Measurements from ENCODE around the gene RHOD. TPM values are rescaled to one million over a fixed set of nuclear protein-coding genes. Genes with fewer than 3 reads are reported as not detected.
A peak's percentile ranks its signal among the peaks of the same experiment; 100 is the strongest.

The RHOD gene
- total and polyA plus RNA-seq, 3 experiments from 2014 or later = 1.1 to 1.9 (median 1.7) TPM

DNA sequence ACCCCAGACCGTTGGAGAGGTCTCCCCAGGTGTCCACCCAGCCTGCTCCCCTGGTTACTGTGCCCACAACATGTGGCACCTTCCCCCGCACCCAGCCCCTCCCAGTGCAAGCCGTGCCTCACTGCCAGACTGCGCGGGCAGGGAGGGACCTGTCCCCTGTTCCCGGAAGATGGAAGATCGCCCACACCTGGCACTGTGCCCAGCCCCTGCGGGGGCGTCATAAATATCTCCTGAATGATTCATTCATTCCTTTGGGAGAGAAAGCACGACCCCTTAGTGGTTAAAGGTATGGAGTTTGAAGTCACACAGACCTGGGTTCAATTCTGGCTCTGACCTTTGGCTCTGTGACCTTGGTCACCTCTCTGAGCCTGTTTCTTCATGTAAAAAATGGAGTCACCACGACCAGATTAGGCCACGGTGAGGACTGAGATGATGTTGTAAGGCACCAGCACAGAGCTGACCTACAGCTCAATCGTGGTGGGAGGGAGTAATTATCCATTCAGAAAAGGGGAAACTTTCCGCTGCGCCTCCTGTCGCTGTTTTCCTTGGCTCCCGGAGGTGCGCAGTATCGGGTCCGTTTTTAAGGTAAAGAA is 34.2 kb upstream of the RHOD start:
- no peak for DNase-seq
- Histone ChIP-seq H3K27ac (ENCODE audit: low read depth, low read length) (no peak overlapping the region), H3K4me3 (ENCODE audit: low read length) (no peak overlapping the region), H3K9me3 (ENCODE audit: low read length) (no peaks in the 10 kb centered on the region), H3K36me3 (ENCODE audit: insufficient read depth, low read length) (no peaks in the 10 kb centered on the region), H3K27me3 (ENCODE audit: insufficient read depth, low read length, poor library complexity, severe bottlenecking) (peaks cover 18% of the 10 kb centered on the region), H3K4me1 (ENCODE audit: insufficient read depth, low read length) (peaks cover 31% of the 10 kb centered on the region)
- ChIA-PET CTCF (no interaction called here), POLR2A (no interaction called here)
- Mint-ChIP-seq H3K4me1 (peaks cover 27 to 37% (median 30%) of the 10 kb centered on the region in 3 donors), H3K4me3 (peak overlapping the region in 6 of 7 donors; percentile 69 to 82 (median 75)), H3K9me3 (no peaks in the 10 kb centered on the region), H3K36me3 (no peaks in the 10 kb centered on the region), H3K27ac (peak overlapping the region in 2 of 8 donors; percentile 23 to 71), H3K27me3 (peaks cover 30 to 35% of the 10 kb centered on the region in 2 donors)

DNA sequence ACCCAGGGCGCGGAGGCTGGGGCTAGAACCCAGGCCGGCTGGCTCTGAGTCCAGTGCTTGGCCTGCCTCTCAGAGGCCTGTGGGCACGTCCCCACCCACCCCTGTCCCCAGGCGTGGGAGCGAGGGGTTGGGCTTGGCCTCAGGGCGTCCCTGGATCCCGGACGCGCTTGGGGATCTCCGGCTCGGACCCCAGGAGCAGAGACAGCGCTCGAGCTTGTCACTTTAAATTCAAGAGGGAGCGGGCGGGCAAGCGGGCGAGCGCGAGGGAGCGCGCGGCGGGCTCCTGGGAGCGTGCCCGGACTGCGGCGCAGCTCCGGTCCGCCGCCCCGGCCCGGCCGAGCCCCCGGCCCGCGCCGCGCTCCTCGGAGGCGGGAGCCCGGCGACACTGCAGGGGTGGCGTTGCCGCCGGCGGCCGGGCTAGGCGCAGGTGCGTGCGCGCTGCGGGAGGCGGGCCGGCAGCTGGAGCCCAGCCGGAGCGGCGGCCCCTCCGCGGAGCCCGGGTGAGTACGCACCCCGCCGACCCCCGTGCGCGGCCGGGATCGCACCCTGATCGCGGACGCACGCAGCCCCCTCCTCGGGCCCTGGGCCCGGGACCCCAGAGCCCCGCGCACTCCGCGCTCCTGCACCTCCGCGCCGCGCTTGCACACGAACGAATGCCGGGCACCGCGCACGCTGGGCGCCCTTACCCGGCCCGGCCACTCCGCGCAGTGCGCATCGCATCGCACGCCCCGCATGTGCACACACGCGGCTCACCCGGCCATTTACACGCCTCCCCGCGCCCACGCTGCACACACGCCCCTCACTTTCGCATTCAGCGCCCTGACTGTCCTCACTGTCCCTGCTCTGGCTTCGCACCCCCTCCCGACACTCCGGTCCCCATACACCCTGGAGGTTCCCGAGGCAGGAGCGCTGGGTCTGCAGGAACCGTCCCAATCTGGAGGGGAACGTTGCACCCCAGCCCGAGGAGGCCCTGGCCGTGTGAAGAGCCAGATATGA is 33.4 kb upstream of the RHOD start, which contains the start of gene SYT12:
Gene SYT12 (plus strand): TSS at position 174 of the 996 bp plus-strand sequence. CDS start 7,011 bp downstream, outside the sequence.
- peak within 1 kb of the TSS in 2 of 8 donors; percentile 23 to 71 for H3K27ac Mint-ChIP-seq
- H3K4me1 Mint-ChIP-seq = peaks cover 27 to 37% (median 30%) of the 10 kb centered on the region in 3 donors
- no peaks in the 10 kb centered on the region for H3K36me3 Mint-ChIP-seq
- peak within 1 kb of the TSS in 6 of 7 donors; percentile 69 to 91 (median 78) for H3K4me3 Mint-ChIP-seq
- Histone ChIP-seq H3K36me3 (ENCODE audit: insufficient read depth, low read length) (no peaks in the 10 kb centered on the region), H3K9me3 (ENCODE audit: low read length) (no peaks in the 10 kb centered on the region), H3K27ac (ENCODE audit: low read depth, low read length) (no peak within 1 kb of the TSS), H3K27me3 (ENCODE audit: insufficient read depth, low read length, poor library complexity, severe bottlenecking) (peaks cover 18% of the 10 kb centered on the region), H3K4me3 (ENCODE audit: low read length) (peak within 1 kb of the TSS; percentile 11), H3K4me1 (ENCODE audit: insufficient read depth, low read length) (peaks cover 31% of the 10 kb centered on the region)
- DNase-seq = peak in 1 of 5 donors; percentile 12
- H3K27me3 Mint-ChIP-seq = peaks cover 30 to 35% of the 10 kb centered on the region in 2 donors
- ChIA-PET CTCF (no interaction called here), POLR2A (no interaction called here)
- H3K9me3 Mint-ChIP-seq = no peaks in the 10 kb centered on the region

DNA sequence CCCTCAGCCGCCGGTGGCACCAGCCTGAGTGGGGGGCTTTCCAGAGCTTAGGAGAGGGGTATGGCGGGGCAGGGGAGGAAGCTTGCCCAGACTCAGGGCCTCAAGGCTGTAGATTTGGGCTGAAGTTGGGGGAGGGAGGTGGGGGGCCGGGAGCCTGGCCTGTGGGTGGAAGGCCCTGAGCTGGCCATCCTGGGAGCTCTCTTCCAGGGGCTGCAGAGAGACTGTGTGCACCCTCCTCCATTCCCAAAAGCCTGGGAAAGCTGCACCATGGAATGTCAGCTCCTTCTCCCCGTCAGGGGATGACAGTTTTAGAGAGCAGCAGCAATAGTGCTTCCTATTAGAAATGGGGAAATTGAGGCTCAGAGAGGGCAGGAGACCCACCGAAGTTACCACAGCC is 32.7 kb upstream of the RHOD start:
- peaks cover 18% of the 10 kb centered on the region for H3K27me3 ChIP-seq (ENCODE audit: insufficient read depth, low read length, poor library complexity, severe bottlenecking)
- no peaks in the 10 kb centered on the region for H3K9me3 Mint-ChIP-seq
- H3K27ac ChIP-seq (ENCODE audit: low read depth, low read length) = no peak overlapping the region
- H3K27me3 Mint-ChIP-seq = peaks cover 27 to 35% of the 10 kb centered on the region in 2 donors
- peaks cover 27 to 37% (median 30%) of the 10 kb centered on the region in 3 donors for H3K4me1 Mint-ChIP-seq
- H3K9me3 ChIP-seq (ENCODE audit: low read length) = no peaks in the 10 kb centered on the region
- ChIA-PET POLR2A (no interaction called here), CTCF (no interaction called here)
- H3K36me3 ChIP-seq (ENCODE audit: insufficient read depth, low read length) = no peaks in the 10 kb centered on the region
- H3K36me3 Mint-ChIP-seq = no peaks in the 10 kb centered on the region
- peak overlapping the region in 1 of 8 donors; percentile 48 for H3K27ac Mint-ChIP-seq
- H3K4me3 Mint-ChIP-seq = peak overlapping the region in 6 of 7 donors; percentile 68 to 91 (median 78)
- peaks cover 31% of the 10 kb centered on the region for H3K4me1 ChIP-seq (ENCODE audit: insufficient read depth, low read length)
- no peak for DNase-seq
- H3K4me3 ChIP-seq (ENCODE audit: low read length) = peak overlapping the region; percentile 11

DNA sequence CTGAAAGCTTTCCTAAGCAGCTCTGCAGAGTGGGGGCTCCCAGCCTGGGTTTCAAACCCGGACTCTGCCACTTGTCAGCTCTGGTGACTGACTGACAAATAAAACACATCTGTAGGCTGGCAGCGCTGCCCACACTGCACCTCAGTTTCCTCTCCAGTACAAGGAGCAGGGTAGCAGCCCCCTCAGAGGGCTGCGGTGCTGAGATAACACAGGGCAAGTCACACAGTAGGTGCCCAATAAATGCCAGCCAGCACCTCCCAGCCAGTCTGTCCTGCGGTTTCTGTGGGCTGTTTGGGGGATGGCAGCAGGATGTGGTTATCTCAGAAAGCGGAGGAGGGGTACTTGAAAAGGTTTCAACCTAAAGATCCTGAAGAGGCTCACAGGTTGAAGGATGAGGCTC is 32.2 kb upstream of the RHOD start:
- peak overlapping the region; percentile 47 to 81 (median 77) for H3K4me3 Mint-ChIP-seq
- POLR2A ChIA-PET = no interaction called here
- H3K27ac ChIP-seq (ENCODE audit: low read depth, low read length) = no peak overlapping the region
- peaks cover 31% of the 10 kb centered on the region for H3K4me1 ChIP-seq (ENCODE audit: insufficient read depth, low read length)
- H3K27me3 Mint-ChIP-seq = peaks cover 29 to 35% of the 10 kb centered on the region in 2 donors
- H3K4me3 ChIP-seq (ENCODE audit: low read length) = peak overlapping the region; percentile 11
- no peaks in the 10 kb centered on the region for H3K36me3 Mint-ChIP-seq
- peaks cover 18% of the 10 kb centered on the region for H3K27me3 ChIP-seq (ENCODE audit: insufficient read depth, low read length, poor library complexity, severe bottlenecking)
- no peaks in the 10 kb centered on the region for H3K9me3 ChIP-seq (ENCODE audit: low read length)
- H3K9me3 Mint-ChIP-seq = no peaks in the 10 kb centered on the region
- CTCF ChIA-PET = no interaction called here
- no peaks in the 10 kb centered on the region for H3K36me3 ChIP-seq (ENCODE audit: insufficient read depth, low read length)
- DNase-seq = peak in 4 of 5 donors; percentile 45 to 64 (median 60)
- peaks cover 27 to 37% (median 30%) of the 10 kb centered on the region in 3 donors for H3K4me1 Mint-ChIP-seq
- H3K27ac Mint-ChIP-seq = peak overlapping the region in 3 of 8 donors; percentile 28 to 47 (median 43)

DNA sequence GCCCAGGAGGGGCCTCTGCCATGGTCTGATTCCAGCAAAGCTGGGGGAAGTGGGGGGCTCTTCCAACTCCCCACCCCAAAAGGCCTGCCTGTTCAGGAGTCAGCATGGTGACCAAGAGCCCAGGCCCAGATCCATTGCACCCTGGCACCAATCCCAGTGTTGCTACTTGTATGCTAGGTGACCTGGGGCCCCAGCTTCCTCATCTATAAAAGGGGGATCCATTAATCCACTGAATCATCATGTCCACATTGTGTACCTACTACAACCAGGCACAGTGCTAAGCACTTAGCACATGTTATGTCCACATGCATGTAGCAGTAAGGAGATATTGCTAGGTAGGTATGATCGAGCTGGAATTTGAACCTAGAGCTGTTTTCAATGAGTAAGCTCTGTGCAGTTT is 31.7 kb upstream of the RHOD start:
- CTCF ChIA-PET = no interaction called here
- peak overlapping the region in 2 of 8 donors; percentile 4 to 71 for H3K27ac Mint-ChIP-seq

DNA sequence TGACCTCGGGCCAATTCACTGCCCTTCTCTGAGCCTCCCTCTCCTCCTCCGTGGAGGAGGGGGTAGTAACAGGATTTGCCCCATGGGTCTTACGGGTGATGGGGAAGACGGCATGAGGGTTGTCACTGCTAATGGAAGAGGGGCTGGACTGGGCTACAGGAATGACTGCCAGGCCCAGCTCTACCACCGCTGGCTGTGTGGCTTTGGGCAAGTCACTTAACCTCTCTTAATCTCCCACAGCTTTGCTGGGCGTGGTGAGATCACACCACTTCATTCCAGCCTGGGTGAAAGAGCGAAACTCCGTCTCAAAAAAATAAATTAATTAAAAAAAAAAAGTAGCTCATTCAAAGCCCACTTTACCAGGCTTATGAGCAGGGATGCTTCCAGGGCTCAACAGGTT is 30.9 kb upstream of the RHOD start:
- H3K9me3 ChIP-seq (ENCODE audit: low read length) = no peaks in the 10 kb centered on the region
- CTCF ChIA-PET = no interaction called here
- POLR2A ChIA-PET = no interaction called here

More for the DNA sequence above, 31.7 kb upstream of the RHOD start:
- Mint-ChIP-seq H3K4me1 (peaks cover 27 to 37% (median 30%) of the 10 kb centered on the region in 3 donors), H3K9me3 (no peaks in the 10 kb centered on the region), H3K4me3 (peak overlapping the region in 5 of 7 donors; percentile 32 to 77 (median 58)), H3K27me3 (peaks cover 29 to 35% of the 10 kb centered on the region in 2 donors), H3K36me3 (no peaks in the 10 kb centered on the region)
- Histone ChIP-seq H3K4me1 (ENCODE audit: insufficient read depth, low read length) (peaks cover 31% of the 10 kb centered on the region), H3K27me3 (ENCODE audit: insufficient read depth, low read length, poor library complexity, severe bottlenecking) (peaks cover 18% of the 10 kb centered on the region), H3K4me3 (ENCODE audit: low read length) (peak overlapping the region; percentile 11), H3K36me3 (ENCODE audit: insufficient read depth, low read length) (no peaks in the 10 kb centered on the region), H3K27ac (ENCODE audit: low read depth, low read length) (no peak overlapping the region), H3K9me3 (ENCODE audit: low read length) (no peaks in the 10 kb centered on the region)
- POLR2A ChIA-PET = no interaction called here
- DNase-seq = no peak

DNA sequence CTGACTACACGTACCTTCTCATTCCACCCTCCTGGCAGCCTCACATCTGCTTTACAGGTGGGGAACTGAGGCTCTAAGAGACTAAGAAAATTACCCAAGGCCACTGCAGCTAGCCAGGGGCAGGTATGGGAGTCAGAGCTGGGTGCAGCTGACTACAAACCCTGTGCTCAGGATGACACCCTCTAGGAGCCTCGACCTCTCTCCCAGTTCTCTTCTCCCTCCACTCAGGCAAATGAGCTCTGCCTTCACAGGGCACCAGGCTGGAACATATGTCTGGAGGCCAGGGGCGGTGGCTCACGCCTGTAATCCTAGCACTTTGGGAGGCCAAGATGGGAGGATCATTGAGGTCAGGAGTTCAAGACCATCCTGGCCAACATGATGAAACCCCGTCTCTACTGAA is 29.7 kb upstream of the RHOD start:
- Histone ChIP-seq H3K36me3 (ENCODE audit: insufficient read depth, low read length) (no peaks in the 10 kb centered on the region), H3K4me1 (ENCODE audit: insufficient read depth, low read length) (peaks cover 31% of the 10 kb centered on the region), H3K27me3 (ENCODE audit: insufficient read depth, low read length, poor library complexity, severe bottlenecking) (peaks cover 17% of the 10 kb centered on the region), H3K27ac (ENCODE audit: low read depth, low read length) (no peak overlapping the region), H3K4me3 (ENCODE audit: low read length) (no peak overlapping the region), H3K9me3 (ENCODE audit: low read length) (no peaks in the 10 kb centered on the region)
- H3K27me3 Mint-ChIP-seq = peaks cover 18 to 34% of the 10 kb centered on the region in 2 donors
- no peak overlapping the region for H3K27ac Mint-ChIP-seq
- peak overlapping the region in 1 of 7 donors; percentile 13 for H3K4me3 Mint-ChIP-seq
- H3K36me3 Mint-ChIP-seq = no peaks in the 10 kb centered on the region
- peaks cover 26 to 33% (median 30%) of the 10 kb centered on the region in 3 donors for H3K4me1 Mint-ChIP-seq
- POLR2A ChIA-PET = no interaction called here
- no peaks in the 10 kb centered on the region for H3K9me3 Mint-ChIP-seq
- CTCF ChIA-PET = interaction anchor here (0.7 to 0.9 kb wide), 2 partner anchors 51 to 351 kb away, joined by 3 read pairs; no protein-coding TSS in a partner anchor
- no peak for DNase-seq

More for the DNA sequence above, 30.9 kb upstream of the RHOD start:
- Histone ChIP-seq H3K27ac (ENCODE audit: low read depth, low read length) (no peak overlapping the region), H3K36me3 (ENCODE audit: insufficient read depth, low read length) (no peaks in the 10 kb centered on the region), H3K4me3 (ENCODE audit: low read length) (no peak overlapping the region), H3K27me3 (ENCODE audit: insufficient read depth, low read length, poor library complexity, severe bottlenecking) (peaks cover 18% of the 10 kb centered on the region), H3K4me1 (ENCODE audit: insufficient read depth, low read length) (peaks cover 31% of the 10 kb centered on the region)
- no peak for DNase-seq
- Mint-ChIP-seq H3K4me1 (peaks cover 27 to 37% (median 30%) of the 10 kb centered on the region in 3 donors), H3K9me3 (no peaks in the 10 kb centered on the region), H3K36me3 (no peaks in the 10 kb centered on the region), H3K4me3 (no peak overlapping the region), H3K27me3 (peaks cover 25 to 35% of the 10 kb centered on the region in 2 donors), H3K27ac (no peak overlapping the region)

All from CD8-positive, alpha-beta memory T cell (primary cell).